ENCODE data around the gene CAPZA2.

The CAPZA2 gene

DNA sequence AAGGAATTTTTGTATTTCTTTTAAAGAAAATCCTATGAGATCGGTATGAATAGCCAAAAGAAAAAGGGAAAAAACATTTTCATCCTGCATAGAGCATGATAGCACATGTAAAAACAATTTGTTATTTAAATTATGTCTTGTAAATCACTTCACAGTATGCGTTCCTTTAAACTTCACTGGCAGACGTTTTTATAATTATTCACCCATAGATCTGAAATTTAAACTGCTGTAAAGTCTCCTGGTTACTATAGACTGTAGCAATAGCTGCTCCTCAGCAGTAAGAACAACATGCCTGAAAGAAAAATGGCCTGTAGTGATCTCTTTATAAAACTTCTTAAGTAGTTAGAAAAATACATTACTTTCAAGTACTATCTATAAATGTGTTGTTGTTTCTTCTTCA is 26.5 kb downstream of the CAPZA2 start:
- no peak overlapping the region for H3K4me3 ChIP-seq (ENCODE audit: low read depth, low read length)
- DNase-seq (ENCODE audit: low read depth), result no peak
- TF ChIP-seq, protein P1, sequence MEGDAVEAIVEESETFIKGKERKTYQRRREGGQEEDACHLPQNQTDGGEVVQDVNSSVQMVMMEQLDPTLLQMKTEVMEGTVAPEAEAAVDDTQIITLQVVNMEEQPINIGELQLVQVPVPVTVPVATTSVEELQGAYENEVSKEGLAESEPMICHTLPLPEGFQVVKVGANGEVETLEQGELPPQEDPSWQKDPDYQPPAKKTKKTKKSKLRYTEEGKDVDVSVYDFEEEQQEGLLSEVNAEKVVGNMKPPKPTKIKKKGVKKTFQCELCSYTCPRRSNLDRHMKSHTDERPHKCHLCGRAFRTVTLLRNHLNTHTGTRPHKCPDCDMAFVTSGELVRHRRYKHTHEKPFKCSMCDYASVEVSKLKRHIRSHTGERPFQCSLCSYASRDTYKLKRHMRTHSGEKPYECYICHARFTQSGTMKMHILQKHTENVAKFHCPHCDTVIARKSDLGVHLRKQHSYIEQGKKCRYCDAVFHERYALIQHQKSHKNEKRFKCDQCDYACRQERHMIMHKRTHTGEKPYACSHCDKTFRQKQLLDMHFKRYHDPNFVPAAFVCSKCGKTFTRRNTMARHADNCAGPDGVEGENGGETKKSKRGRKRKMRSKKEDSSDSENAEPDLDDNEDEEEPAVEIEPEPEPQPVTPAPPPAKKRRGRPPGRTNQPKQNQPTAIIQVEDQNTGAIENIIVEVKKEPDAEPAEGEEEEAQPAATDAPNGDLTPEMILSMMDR (IDR thresholded peaks at IDR 0.05; ENCODE audit: low read depth, low read length, missing control alignments), result no peak

DNA sequence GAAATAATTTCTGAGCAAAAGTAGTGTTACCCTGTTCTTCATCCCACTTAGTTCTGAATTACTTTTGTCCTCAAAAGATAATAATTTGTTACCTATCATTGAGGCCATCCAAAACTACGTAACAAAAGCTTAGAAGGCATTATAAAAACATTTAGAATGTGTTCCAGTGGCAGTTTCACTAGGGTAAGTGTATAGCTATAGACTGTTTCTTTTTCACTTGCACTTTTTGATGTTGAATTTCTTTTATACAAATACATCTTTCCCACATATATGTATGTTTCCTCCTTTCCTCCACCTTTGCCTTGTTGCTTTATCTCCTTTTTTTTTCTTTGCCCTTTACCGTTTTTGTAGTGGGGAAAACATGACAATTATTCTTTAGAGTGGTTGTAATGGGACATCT is 33.5 kb downstream of the CAPZA2 start:
- H3K4me3 ChIP-seq (ENCODE audit: low read depth, low read length), result no peak overlapping the region
- TF ChIP-seq, protein P1 (IDR thresholded peaks at IDR 0.05; ENCODE audit: low read depth, low read length, missing control alignments), result no peak

DNA sequence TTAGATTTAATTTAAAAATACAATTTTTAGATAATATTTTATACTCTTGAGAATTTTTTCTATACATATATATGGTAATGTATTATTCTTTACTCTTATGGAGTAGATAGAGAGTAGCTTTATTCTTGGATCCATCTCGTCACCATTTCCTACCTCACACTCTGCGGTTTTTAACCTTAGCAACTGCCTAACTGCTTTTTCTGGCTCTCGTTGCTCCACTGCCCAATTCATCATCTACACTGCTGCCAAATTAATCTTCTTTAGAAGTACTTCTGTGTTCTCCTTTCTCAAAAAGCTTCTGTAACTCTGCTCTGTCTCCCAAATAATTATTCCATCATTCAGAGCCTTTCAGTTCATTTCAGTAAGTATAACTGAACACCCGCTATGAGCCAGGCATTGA is 35.3 kb downstream of the CAPZA2 start:
- no peak overlapping the region for H3K4me3 ChIP-seq (ENCODE audit: low read depth, low read length)
- TF ChIP-seq, protein P1 (IDR thresholded peaks at IDR 0.05; ENCODE audit: low read depth, low read length, missing control alignments), result no peak
- no peak for DNase-seq (ENCODE audit: low read depth)

More for the DNA sequence above, 33.5 kb downstream of the CAPZA2 start:
- no peak for DNase-seq (ENCODE audit: low read depth)

DNA sequence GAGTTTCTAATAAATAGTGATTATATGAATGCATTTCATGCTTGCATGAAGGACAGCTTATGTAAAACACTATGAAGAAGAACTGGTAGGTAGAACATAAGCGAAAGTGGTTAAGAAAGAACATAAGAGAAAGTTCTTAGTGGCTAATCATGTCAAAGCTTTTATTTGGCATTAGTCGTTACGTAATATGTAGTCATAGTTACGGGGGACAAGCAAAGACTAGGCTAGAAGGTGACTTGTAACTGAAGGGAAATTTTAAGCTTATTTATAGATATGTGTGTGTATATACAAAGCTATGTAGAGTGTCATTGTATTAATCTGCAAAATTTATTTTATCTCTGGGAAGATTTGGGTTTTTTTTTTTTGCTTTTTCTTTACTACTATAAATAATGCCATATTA is 36.9 kb downstream of the CAPZA2 start:
- DNase-seq (ENCODE audit: low read depth), result no peak

DNA sequence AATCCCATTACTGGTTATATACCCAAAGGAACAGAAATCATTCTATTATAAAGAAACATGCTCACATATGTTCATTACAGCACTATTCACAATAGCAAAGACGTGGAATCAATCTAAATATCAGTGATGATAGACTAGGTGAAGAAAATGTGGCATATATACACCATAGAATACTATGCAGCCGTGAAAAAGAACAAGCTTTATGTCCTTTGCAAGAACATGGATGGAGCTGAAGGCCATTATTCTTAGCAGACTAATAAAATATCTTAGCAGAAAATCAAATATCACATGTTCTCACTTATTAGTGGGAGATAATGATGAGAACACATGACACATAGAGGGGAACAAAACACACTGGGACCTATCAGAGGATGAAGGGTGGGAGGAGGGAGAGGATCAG is 38.8 kb downstream of the CAPZA2 start:
- no peak for DNase-seq (ENCODE audit: low read depth)
- TF ChIP-seq, protein P1 (IDR thresholded peaks at IDR 0.05; ENCODE audit: low read depth, low read length, missing control alignments), result no peak
- no peak overlapping the region for H3K4me3 ChIP-seq (ENCODE audit: low read depth, low read length)

More for the DNA sequence above, 36.9 kb downstream of the CAPZA2 start:
- TF ChIP-seq, protein P1 (IDR thresholded peaks at IDR 0.05; ENCODE audit: low read depth, low read length, missing control alignments), result no peak
- no peak overlapping the region for H3K4me3 ChIP-seq (ENCODE audit: low read depth, low read length)

DNA sequence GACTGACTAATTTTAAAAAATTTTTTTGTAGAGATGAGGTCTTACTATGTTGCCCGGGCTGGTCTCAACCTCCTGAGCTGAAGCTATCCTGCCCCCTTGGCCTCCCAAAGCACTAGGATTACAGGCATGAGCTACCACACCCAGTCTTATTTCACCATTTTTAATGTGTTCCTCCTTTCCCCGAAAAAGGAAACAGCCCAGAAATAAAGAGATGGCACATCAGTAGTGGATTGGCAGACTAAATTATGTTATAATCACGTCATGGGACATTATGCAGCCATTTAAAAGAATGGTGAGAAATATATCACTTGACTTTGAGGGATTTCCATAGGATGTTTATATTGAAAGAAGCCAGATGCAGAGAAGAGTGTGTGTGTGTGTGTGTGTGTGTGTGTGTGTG is 40.5 kb downstream of the CAPZA2 start:
- H3K4me3 ChIP-seq (ENCODE audit: low read depth, low read length), result no peak overlapping the region
- TF ChIP-seq, protein P1 (IDR thresholded peaks at IDR 0.05; ENCODE audit: low read depth, low read length, missing control alignments), result no peak
- DNase-seq (ENCODE audit: low read depth), result no peak

DNA sequence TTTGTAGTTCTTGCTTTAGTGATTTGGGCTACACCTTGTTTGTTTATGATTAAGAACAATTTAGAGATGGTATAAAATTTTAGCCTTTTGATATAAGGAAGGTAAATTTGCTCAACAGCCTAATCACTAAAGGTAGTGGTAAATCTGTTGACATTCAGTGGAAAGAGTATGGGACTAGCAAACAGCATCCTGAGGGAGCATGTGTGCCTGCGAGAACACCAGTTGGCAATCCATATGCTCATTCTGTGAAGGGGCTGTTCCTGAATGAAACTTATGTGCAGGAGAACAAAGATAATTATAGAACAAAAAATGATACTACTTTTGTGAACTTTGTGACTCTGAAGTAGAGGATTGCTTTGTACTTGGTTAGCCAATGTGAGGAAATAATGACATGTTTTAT is 44.0 kb downstream of the CAPZA2 start:
- H3K4me3 ChIP-seq (ENCODE audit: low read depth, low read length), result no peak overlapping the region
- no peak for DNase-seq (ENCODE audit: low read depth)
- TF ChIP-seq, protein P1 (IDR thresholded peaks at IDR 0.05; ENCODE audit: low read depth, low read length, missing control alignments), result no peak
